ENCODE data around the gene VMAC.

GRCh38 chr19:5922161-5922545 lies 17.5 kb downstream of the VMAC start:
- no peak for TF ChIP-seq CTCF (conservative IDR thresholded peaks at IDR 0.05)
- TF ChIP-seq EZH2 (IDR thresholded peaks at IDR 0.05; ENCODE audit: low read depth): no peak
